ENCODE data around the gene CEACAM4. TPM values are rescaled to one million over a fixed set of nuclear protein-coding genes. Genes with fewer than 3 reads are reported as not detected.

CEACAM4 gene
- total and polyA plus RNA-seq, 2 donors (not counting 1 experiment from before 2014, with no cell fraction given), result not detected

DNA sequence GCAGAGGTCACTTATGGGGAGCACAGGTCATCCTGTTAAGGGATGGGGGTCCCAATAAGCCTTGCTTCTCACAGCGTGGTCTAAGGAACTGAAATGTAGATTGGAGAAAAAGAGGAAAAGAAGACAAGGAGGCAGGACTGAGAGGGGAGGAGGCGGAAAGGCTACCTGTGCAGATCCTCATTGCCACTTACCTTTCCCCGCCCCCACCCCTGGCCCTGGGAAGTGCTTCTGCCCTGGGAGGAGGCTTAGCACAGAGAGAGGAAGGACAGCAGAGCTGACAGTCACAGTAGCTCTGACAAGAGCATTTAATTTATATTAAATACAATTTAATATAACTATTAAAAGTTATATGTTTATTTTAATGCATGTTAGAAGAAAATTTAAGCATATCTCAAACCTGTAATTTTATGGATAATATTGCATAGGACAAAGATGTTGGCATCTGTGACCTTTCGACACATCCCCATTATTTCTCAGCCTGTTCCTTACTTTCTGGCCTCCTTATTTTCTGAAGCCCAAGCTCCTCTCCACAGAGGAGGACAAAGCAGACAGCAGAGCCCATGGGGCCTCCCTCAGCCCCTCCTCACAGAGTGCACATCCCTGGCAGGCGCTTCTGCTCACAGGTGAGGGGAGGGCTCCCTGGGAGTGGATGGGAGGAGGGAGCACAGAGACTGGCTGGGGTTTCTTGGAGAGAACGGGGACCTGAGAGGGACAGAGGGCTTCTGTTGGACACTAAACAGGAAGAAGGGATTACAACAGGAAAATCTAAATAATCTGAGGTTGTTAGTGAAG, 27.5 kb downstream of the CEACAM4 start:
- no peak overlapping the region for H3K4me2 ChIP-seq (ENCODE audit: extremely low read depth, insufficient read depth, low read length)
- no peak overlapping the region for H3K4me3 ChIP-seq (replicated peaks in 1 of 4; ENCODE audit: control extremely low read depth in 1 of 4, insufficient read depth in 1 of 4, low read depth in 3 of 4, low read length in 4 of 4)
- DNase-seq (ENCODE audit: low read depth in 2 of 2), result no peak

DNA sequence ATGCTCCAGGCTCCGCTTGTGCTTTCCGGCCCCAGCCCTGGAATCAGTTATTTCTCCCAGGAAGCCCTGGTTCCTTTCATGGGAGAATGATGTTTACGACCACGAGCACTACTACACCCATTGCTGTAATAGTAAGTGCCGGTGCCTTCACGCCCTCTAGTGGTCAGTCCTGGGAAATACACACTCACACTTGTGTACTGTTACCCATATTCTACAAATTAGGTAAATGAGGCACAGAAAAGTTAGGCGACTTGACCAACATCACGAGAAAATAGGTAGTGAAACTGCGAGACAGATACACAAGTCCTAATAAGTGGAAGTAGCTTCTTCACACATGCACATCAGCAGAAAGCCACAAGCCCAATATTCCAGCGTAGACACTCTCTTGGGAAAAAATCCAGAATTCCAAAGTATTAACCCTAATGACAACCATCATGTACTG, 29.3 kb downstream of the CEACAM4 start:
- H3K27me3 ChIP-seq (ENCODE audit: control insufficient read depth, insufficient read depth, low read length), result no peaks in the 10 kb centered on the region
- H3K4me1 ChIP-seq (ENCODE audit: control insufficient read depth, extremely low read depth, insufficient read depth, low read length), result no peaks in the 10 kb centered on the region
- H2AFZ ChIP-seq (ENCODE audit: low read length), result no peak overlapping the region
- no peak overlapping the region for H3K4me2 ChIP-seq (ENCODE audit: extremely low read depth, insufficient read depth, low read length)
- no peaks in the 10 kb centered on the region for H3K79me2 ChIP-seq (ENCODE audit: control insufficient read depth, insufficient read depth, low read length)
- no peak for TF ChIP-seq EZH2 (IDR thresholded peaks at IDR 0.05; ENCODE audit: low read length, missing control alignments)
- TF ChIP-seq, protein P1, sequence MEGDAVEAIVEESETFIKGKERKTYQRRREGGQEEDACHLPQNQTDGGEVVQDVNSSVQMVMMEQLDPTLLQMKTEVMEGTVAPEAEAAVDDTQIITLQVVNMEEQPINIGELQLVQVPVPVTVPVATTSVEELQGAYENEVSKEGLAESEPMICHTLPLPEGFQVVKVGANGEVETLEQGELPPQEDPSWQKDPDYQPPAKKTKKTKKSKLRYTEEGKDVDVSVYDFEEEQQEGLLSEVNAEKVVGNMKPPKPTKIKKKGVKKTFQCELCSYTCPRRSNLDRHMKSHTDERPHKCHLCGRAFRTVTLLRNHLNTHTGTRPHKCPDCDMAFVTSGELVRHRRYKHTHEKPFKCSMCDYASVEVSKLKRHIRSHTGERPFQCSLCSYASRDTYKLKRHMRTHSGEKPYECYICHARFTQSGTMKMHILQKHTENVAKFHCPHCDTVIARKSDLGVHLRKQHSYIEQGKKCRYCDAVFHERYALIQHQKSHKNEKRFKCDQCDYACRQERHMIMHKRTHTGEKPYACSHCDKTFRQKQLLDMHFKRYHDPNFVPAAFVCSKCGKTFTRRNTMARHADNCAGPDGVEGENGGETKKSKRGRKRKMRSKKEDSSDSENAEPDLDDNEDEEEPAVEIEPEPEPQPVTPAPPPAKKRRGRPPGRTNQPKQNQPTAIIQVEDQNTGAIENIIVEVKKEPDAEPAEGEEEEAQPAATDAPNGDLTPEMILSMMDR (conservative IDR thresholded peaks at IDR 0.05 in 1 of 2, IDR thresholded peaks at IDR 0.05 in 1 of 2; ENCODE audit: low read depth in 1 of 2, low read length in 2 of 2), result peak; percentile 94 to 99
- no peaks in the 10 kb centered on the region for H4K20me1 ChIP-seq (ENCODE audit: control insufficient read depth, extremely low read depth, insufficient read depth, low read length)
- H3K36me3 ChIP-seq (ENCODE audit: control insufficient read depth, insufficient read depth, low read length), result no peaks in the 10 kb centered on the region
- DNase-seq (ENCODE audit: low read depth in 2 of 2), result peak; percentile 42 to 67
- H3K9me3 ChIP-seq (ENCODE audit: control insufficient read depth, insufficient read depth, low read depth, low read length), result no peaks in the 10 kb centered on the region
- no peak overlapping the region for H3K4me3 ChIP-seq (replicated peaks in 1 of 4; ENCODE audit: control extremely low read depth in 1 of 4, insufficient read depth in 1 of 4, low read depth in 3 of 4, low read length in 4 of 4)
- H3K9ac ChIP-seq (ENCODE audit: insufficient read depth, low read length), result no peak overlapping the region
- H3K27ac ChIP-seq (ENCODE audit: insufficient read depth, low read length), result no peak overlapping the region

More for the DNA sequence above, 27.5 kb downstream of the CEACAM4 start:
- no peaks in the 10 kb centered on the region for H3K9me3 ChIP-seq (ENCODE audit: control insufficient read depth, insufficient read depth, low read depth, low read length)
- no peaks in the 10 kb centered on the region for H3K4me1 ChIP-seq (ENCODE audit: control insufficient read depth, extremely low read depth, insufficient read depth, low read length)
- H3K27ac ChIP-seq (ENCODE audit: insufficient read depth, low read length), result no peak overlapping the region
- H3K79me2 ChIP-seq (ENCODE audit: control insufficient read depth, insufficient read depth, low read length), result no peaks in the 10 kb centered on the region
- H3K36me3 ChIP-seq (ENCODE audit: control insufficient read depth, insufficient read depth, low read length), result no peaks in the 10 kb centered on the region
- H4K20me1 ChIP-seq (ENCODE audit: control insufficient read depth, extremely low read depth, insufficient read depth, low read length), result no peaks in the 10 kb centered on the region
- no peaks in the 10 kb centered on the region for H3K27me3 ChIP-seq (ENCODE audit: control insufficient read depth, insufficient read depth, low read length)
- no peak for TF ChIP-seq EZH2 (IDR thresholded peaks at IDR 0.05; ENCODE audit: low read length, missing control alignments)
- TF ChIP-seq, protein P1 (conservative IDR thresholded peaks at IDR 0.05 in 1 of 2, IDR thresholded peaks at IDR 0.05 in 1 of 2; ENCODE audit: low read depth in 1 of 2, low read length in 2 of 2), result no peak
- H2AFZ ChIP-seq (ENCODE audit: low read length), result no peak overlapping the region
- no peak overlapping the region for H3K9ac ChIP-seq (ENCODE audit: insufficient read depth, low read length)

DNA sequence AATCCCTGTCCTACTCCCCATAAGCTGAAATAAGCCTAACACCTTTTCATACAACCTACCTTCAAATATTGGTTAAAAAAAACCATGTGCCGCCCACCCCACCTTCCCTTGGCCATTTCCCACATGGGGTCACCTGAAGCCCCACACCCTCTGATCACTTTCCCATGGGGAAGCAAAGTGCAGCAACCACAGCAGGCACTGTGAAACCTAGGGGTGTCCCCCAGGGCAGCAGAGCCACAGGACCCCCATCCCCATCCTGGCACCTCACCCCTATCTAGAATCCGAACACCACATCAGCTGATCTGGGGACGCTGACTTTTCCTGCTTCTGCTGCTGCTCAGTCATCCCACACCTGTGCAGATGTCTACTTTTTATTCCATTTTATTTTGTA, 31.0 kb downstream of the CEACAM4 start:
- no peaks in the 10 kb centered on the region for H3K79me2 ChIP-seq (ENCODE audit: control insufficient read depth, insufficient read depth, low read length)
- H3K9me3 ChIP-seq (ENCODE audit: control insufficient read depth, insufficient read depth, low read depth, low read length), result no peaks in the 10 kb centered on the region
- no peak overlapping the region for H3K27ac ChIP-seq (ENCODE audit: insufficient read depth, low read length)
- no peaks in the 10 kb centered on the region for H3K36me3 ChIP-seq (ENCODE audit: control insufficient read depth, insufficient read depth, low read length)
- H3K4me1 ChIP-seq (ENCODE audit: control insufficient read depth, extremely low read depth, insufficient read depth, low read length), result no peaks in the 10 kb centered on the region
- H3K9ac ChIP-seq (ENCODE audit: insufficient read depth, low read length), result no peak overlapping the region
- no peak overlapping the region for H2AFZ ChIP-seq (ENCODE audit: low read length)
- H4K20me1 ChIP-seq (ENCODE audit: control insufficient read depth, extremely low read depth, insufficient read depth, low read length), result no peaks in the 10 kb centered on the region
- H3K4me3 ChIP-seq (replicated peaks in 1 of 4; ENCODE audit: control extremely low read depth in 1 of 4, insufficient read depth in 1 of 4, low read depth in 3 of 4, low read length in 4 of 4), result no peak overlapping the region
- no peaks in the 10 kb centered on the region for H3K27me3 ChIP-seq (ENCODE audit: control insufficient read depth, insufficient read depth, low read length)
- DNase-seq (ENCODE audit: low read depth in 2 of 2), result no peak
- no peak overlapping the region for H3K4me2 ChIP-seq (ENCODE audit: extremely low read depth, insufficient read depth, low read length)
- TF ChIP-seq, protein P1 (conservative IDR thresholded peaks at IDR 0.05 in 1 of 2, IDR thresholded peaks at IDR 0.05 in 1 of 2; ENCODE audit: low read depth in 1 of 2, low read length in 2 of 2), result no peak
- no peak for TF ChIP-seq EZH2 (IDR thresholded peaks at IDR 0.05; ENCODE audit: low read length, missing control alignments)
